SU-DHL-6 (cell line): ENCODE results near the gene TOP2B.

Experiments used
- H2AFZ ChIP-seq: fragments of 200-600 bp; sonication (generic); 2 replicates; pipeline ENCODE4 v1.6.1; 2014; ENCODE audit warnings: low read depth, mild to moderate bottlenecking, moderate library complexity, mixed read lengths, antibody characterized with exemption, low read length; ENCODE audit not compliant: severe bottlenecking
- H3F3A ChIP-seq: fragments of 200-600 bp; shearing (Covaris generic); 2 replicates; pipeline ENCODE4 v1.6.0; 2016; ENCODE audit warnings: antibody characterized with exemption, mild to moderate bottlenecking; ENCODE audit not compliant: insufficient read depth
- H3K27ac ChIP-seq: fragments of 200-600 bp; sonication (generic); 2 replicates; pipeline ENCODE4 v1.5.1; 2016; ENCODE audit warnings: low read depth, mild to moderate bottlenecking, low read length, moderate library complexity, mixed read lengths
- H3K27me3 ChIP-seq: fragments of 200-600 bp; sonication (generic), shearing (Covaris generic); 2 replicates; pipeline ENCODE4 v1.6.0; 2014; ENCODE audit warnings: mild to moderate bottlenecking, low read length
- H3K36me3 ChIP-seq: fragments of 200-600 bp; sonication (generic); 2 replicates; pipeline ENCODE4 v1.6.1; 2014; ENCODE audit warnings: mild to moderate bottlenecking, low read length, mixed read lengths
- H3K4me2 ChIP-seq: fragments of 300-600, 200-600 bp; shearing (Covaris generic), sonication (generic); 2 replicates; pipeline ENCODE4 v1.6.0; 2014; ENCODE audit warnings: low read length, low read depth, mild to moderate bottlenecking; ENCODE audit not compliant: poor library complexity, severe bottlenecking
- H3K4me3 ChIP-seq: fragments of 200-600 bp; sonication (generic); 2 replicates; pipeline ENCODE4 v1.5.1; 2014; ENCODE audit warnings: antibody characterized with exemption, low read length, mild to moderate bottlenecking, mixed read lengths; ENCODE audit not compliant: insufficient read depth, poor library complexity, severe bottlenecking
- H3K79me2 ChIP-seq: fragments of 200-600 bp; sonication (generic); 2 replicates; pipeline ENCODE4 v1.6.1; 2014; ENCODE audit warnings: mild to moderate bottlenecking, low read length, moderate library complexity; ENCODE audit not compliant: insufficient read depth
- H3K9ac ChIP-seq: fragments of 200-600 bp; sonication (generic); 2 replicates; pipeline ENCODE4 v1.7.0; 2014; ENCODE audit warnings: mild to moderate bottlenecking, low read length
- H3K9me2 ChIP-seq: fragments of 200-600 bp; sonication (generic); replicated peaks from 2 replicates; pipeline ENCODE4 v1.6.1; 2014; ENCODE audit warnings: low read length; ENCODE audit not compliant: insufficient read depth
- H3K9me3 ChIP-seq: fragments of 200-600 bp; sonication (generic); 2 replicates; pipeline ENCODE4 v1.6.1; 2014; ENCODE audit warnings: low read length, mixed read lengths; ENCODE audit not compliant: insufficient read depth
- H4K20me1 ChIP-seq: fragments of 200-600 bp; sonication (generic); 2 replicates; pipeline ENCODE4 v1.6.1; 2014; ENCODE audit warnings: low read depth, mild to moderate bottlenecking, antibody characterized with exemption, low read length, moderate library complexity, mixed read lengths
- EZH2phosphoT487 ChIP-seq: fragments of 200-600 bp; sonication (generic), shearing (Covaris generic); conservative IDR thresholded peaks from 2 replicates; pipeline ENCODE4 v1.6.1; 2018; ENCODE audit warnings: mild to moderate bottlenecking, antibody characterized with exemption, low read length, moderate library complexity, mixed read lengths
- TF ChIP-seq, protein P1 (sequence below): fragments of 200-600 bp; sonication (generic); IDR thresholded peaks from one replicate; pipeline ENCODE4 v1.5.1; 2017; ENCODE audit warnings: antibody characterized with exemption, mild to moderate bottlenecking, low read length, moderate library complexity; ENCODE audit not compliant: insufficient read depth, poor library complexity, severe bottlenecking

The TOP2B gene

GRCh38 chr3:25594007-25594502 is 70.7 kb downstream of the TOP2B start:
- no peak overlapping the region for H3K9ac ChIP-seq
- no peak overlapping the region for H2AFZ ChIP-seq
- no peaks in the 10 kb centered on the region for H3K9me3 ChIP-seq
- H3F3A ChIP-seq: 0 out of 2 replicates have a peak, but pooled peaks cover 2% of the 10 kb centered on the region
- H3K9me2 ChIP-seq: no peaks in the 10 kb centered on the region
- TF ChIP-seq EZH2phosphoT487: no peak
- TF ChIP-seq, protein P1, sequence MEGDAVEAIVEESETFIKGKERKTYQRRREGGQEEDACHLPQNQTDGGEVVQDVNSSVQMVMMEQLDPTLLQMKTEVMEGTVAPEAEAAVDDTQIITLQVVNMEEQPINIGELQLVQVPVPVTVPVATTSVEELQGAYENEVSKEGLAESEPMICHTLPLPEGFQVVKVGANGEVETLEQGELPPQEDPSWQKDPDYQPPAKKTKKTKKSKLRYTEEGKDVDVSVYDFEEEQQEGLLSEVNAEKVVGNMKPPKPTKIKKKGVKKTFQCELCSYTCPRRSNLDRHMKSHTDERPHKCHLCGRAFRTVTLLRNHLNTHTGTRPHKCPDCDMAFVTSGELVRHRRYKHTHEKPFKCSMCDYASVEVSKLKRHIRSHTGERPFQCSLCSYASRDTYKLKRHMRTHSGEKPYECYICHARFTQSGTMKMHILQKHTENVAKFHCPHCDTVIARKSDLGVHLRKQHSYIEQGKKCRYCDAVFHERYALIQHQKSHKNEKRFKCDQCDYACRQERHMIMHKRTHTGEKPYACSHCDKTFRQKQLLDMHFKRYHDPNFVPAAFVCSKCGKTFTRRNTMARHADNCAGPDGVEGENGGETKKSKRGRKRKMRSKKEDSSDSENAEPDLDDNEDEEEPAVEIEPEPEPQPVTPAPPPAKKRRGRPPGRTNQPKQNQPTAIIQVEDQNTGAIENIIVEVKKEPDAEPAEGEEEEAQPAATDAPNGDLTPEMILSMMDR: peak; percentile 62
- no peak overlapping the region for H3K4me2 ChIP-seq
- no peaks in the 10 kb centered on the region for H3K79me2 ChIP-seq
- no peak overlapping the region for H3K27ac ChIP-seq
- no peaks in the 10 kb centered on the region for H3K36me3 ChIP-seq
- no peak overlapping the region for H3K4me3 ChIP-seq
- no peaks in the 10 kb centered on the region for H3K27me3 ChIP-seq
- no peaks in the 10 kb centered on the region for H4K20me1 ChIP-seq

GRCh38 chr3:25593001-25593400 is 71.7 kb downstream of the TOP2B start:
- TF ChIP-seq EZH2phosphoT487: no peak
- TF ChIP-seq, protein P1: no peak
- no peak overlapping the region for H3K4me2 ChIP-seq
- no peak overlapping the region for H3K27ac ChIP-seq

GRCh38 chr3:25592510-25592968 is 72.2 kb downstream of the TOP2B start:
- H2AFZ ChIP-seq: no peak overlapping the region
- no peaks in the 10 kb centered on the region for H3K9me3 ChIP-seq
- no peaks in the 10 kb centered on the region for H4K20me1 ChIP-seq
- no peak overlapping the region for H3K9ac ChIP-seq
- 0 out of 2 replicates have a peak, but pooled peaks cover 2% of the 10 kb centered on the region for H3F3A ChIP-seq
- H3K9me2 ChIP-seq: no peaks in the 10 kb centered on the region
- H3K36me3 ChIP-seq: no peaks in the 10 kb centered on the region
- H3K79me2 ChIP-seq: no peaks in the 10 kb centered on the region
- no peak for TF ChIP-seq EZH2phosphoT487
- TF ChIP-seq, protein P1: no peak
- no peaks in the 10 kb centered on the region for H3K27me3 ChIP-seq
- H3K4me3 ChIP-seq: no peak overlapping the region
- no peak overlapping the region for H3K27ac ChIP-seq
- H3K4me2 ChIP-seq: no peak overlapping the region

More at GRCh38 chr3:25593001-25593400, 71.7 kb downstream of the TOP2B start:
- H3K79me2 ChIP-seq: no peaks in the 10 kb centered on the region
- H3K4me3 ChIP-seq: no peak overlapping the region
- no peak overlapping the region for H2AFZ ChIP-seq
- no peaks in the 10 kb centered on the region for H3K27me3 ChIP-seq
- no peaks in the 10 kb centered on the region for H3K9me3 ChIP-seq
- H3F3A ChIP-seq: 0 out of 2 replicates have a peak, but pooled peaks cover 2% of the 10 kb centered on the region
- H3K9ac ChIP-seq: no peak overlapping the region
- no peaks in the 10 kb centered on the region for H4K20me1 ChIP-seq
- no peaks in the 10 kb centered on the region for H3K36me3 ChIP-seq
- no peaks in the 10 kb centered on the region for H3K9me2 ChIP-seq
